Esophagus squamous epithelium (tissue), 4 donors: ENCODE measurements around the gene CLUH.

Source experiments
- CTCF ChIP-seq, 6 experiments: fragments of 450-650 bp in 4 of 6; fragments of 200-600 bp in 2 of 6; sonication (generic) in 2 of 6; IDR thresholded peaks; one replicate each; pipeline ENCODE4 v1.5.1; 2016 to 2019; ENCODE audit warnings: antibody characterized with exemption in 6 of 6, mild to moderate bottlenecking in 4 of 6, moderate library complexity in 4 of 6
- POLR2A ChIP-seq, 4 donors: fragments of 450-650 bp; IDR thresholded peaks; one replicate each; pipeline ENCODE4 v1.6.1; 2017; ENCODE audit warnings: antibody characterized with exemption in 4 of 4, mild to moderate bottlenecking in 4 of 4, moderate library complexity in 3 of 4

DNA sequence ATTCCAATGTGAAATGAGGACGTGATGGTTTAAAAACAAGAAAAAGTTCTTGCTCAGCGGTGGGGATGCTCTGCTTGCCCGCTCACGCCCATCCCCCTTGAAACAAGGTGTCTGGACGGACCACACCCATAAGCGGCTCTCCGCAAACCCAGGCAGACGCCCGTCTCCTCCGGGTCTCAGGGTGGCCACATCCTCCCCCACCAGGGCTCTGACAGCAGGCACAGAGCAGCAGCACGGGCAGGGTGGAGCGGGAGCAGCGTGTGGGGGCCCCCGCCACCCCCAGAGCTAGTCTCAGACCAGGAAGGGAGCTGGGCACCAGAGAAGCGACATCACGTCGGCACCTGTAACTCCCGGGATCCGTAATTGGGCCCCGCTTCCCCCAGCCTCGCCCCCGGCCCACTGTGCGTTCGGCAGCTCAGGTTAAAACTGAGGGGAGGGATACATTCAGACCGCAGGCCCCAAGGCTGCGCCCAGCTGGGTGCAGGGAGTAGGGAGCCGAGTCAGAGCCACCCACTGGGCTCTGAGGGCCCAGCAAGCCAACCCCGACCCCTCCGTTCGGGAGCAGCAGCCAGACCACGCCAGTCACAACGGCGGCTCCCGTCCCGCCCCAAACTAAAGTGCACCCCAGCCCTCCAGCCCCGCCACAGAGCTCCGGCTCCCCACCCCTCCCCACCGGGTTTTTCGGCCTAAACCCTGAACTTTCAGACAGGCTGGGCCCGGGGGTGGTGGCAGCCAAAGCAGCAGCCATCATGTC lies 22.0 kb downstream of the CLUH start:
- TF ChIP-seq CTCF (IDR thresholded peaks at IDR 0.05) (no peak), POLR2A (IDR thresholded peaks at IDR 0.05) (no peak)
